GM21423 (cell line): ENCODE measurements around the gene BTBD1.
A peak's percentile ranks its signal among the peaks of the same experiment; 100 is the strongest.

Experiments used
- ATAC-seq: cut with Tn5 transposase; IDR thresholded peaks from one replicate; pipeline ENCODE4 v1.9.1; 2021; ENCODE audit warnings: mild to moderate bottlenecking, moderate library complexity; ENCODE audit not compliant: unreplicated experiment

BTBD1 gene

GRCh38 chr15:83066734-83067637 lies at the start of gene BTBD1:
BTBD1 (minus strand) TSS chr15:83067252; CDS start chr15:83067151, 101 bp downstream.
- ATAC-seq, result peak; percentile 86

DNA sequence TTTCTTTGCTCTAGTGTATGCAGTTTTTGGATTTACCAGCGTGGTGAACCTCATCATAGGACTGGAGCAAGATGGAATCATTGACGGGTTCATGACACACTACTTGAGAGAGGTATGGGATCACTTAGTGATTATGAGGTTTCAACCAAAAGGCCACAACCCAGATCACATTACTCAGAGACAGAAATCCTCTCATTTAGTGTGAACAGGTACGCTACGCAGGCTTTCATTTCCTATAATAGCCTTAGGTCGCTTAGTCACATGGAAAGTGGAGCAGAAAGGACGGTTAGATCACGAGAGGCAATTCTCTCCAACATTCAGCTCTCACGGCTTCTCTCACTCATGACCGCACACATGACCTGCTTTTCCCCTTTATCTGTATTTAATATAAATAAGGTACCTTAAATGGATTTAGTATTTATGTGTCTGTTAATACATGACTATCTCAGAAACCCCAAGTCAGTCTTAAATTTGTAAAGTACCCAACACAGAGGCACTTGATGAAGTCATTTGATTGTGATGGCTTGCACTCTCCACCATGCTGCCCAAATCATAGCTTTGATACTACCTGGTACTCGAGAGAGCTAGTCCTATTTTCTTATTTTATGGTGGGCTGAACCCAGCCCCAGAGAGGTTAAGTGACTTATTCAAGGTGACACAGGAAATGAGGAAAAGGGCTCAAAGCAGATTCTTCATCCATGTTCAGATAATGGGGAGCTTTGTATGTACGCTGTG lies 48.9 kb upstream of the BTBD1 start:
- peak; percentile 51 for ATAC-seq

GRCh38 chr15:83115410-83115809 lies 48.4 kb upstream of the BTBD1 start:
- no peak for ATAC-seq

GRCh38 chr15:83114856-83115255 lies 47.8 kb upstream of the BTBD1 start:
- ATAC-seq, result no peak

DNA sequence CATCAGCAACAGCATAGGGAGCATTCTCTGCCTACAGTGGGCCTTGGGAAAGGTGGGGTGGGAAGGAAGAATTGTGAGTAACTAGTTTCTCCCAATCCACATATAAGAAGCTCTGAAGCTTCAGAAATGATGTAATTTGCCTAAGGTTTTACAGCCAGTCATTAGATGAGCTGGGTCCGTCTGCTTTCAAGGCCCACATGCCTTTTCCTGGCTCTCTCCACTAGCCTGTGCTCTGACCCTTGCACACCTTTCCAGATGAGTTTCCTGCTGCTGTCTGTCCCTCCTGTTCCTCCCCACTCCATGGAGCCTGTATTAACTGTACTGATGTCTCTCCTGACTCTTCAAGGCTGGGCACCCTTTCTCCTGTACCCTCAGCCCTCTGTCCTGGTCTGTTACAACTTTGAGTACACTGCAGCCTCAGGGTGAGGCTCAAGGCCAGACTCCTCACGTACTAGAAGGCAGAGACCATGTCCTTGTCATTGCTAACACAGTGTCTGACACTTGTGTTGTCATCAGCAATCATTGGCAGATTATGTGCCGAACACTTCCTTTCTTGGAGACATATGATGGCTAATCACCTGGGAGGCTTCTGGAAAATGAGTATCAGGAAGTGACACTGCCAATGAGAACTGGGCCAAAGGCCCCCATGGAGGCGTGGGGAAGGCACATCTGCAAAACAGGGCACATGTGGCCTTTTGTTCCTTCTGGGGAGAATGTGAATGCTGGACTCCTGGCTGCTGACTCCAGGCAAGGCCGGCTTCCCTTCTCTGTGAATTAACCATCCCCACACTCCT lies 47.0 kb upstream of the BTBD1 start:
- no peak for ATAC-seq

DNA sequence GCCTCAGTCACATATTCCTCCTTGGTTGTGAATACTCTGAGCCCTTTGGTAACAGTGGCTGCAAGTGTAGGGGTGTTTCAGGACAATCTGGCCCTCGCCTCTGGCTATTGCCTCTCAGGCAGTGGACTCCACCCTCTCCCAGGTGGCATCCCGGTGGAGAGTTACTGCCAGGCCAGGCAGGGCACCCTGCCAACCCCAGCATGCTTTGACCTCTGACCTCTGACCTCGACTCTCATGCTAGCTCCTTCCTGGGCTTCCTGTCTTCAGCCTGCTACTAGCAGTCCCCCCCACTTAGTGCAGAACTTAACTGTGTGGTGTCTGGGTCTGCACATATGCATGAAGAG lies 45.9 kb upstream of the BTBD1 start:
- no peak for ATAC-seq

- ATAC-seq, result no peak
Observed at GRCh38 chr15:83112233-83112955, 45.3 kb upstream of the BTBD1 start.

DNA sequence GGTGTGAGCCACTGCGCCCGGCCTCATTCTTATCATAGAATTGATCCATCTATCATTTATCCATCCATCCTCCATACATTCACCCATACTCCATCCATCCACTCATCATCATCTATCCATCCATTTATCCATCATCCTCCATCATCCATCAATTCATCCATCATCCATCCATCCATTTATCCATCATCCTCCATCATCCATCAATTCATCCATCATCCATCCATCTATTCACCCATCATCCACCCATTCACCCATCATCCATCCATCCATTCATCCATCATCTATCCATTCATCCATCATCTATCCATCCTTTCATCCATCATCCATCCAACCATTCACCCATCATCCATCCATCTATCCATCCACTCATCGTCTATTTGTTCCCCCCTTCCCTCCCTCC lies 44.1 kb upstream of the BTBD1 start:
- ATAC-seq, result no peak

DNA sequence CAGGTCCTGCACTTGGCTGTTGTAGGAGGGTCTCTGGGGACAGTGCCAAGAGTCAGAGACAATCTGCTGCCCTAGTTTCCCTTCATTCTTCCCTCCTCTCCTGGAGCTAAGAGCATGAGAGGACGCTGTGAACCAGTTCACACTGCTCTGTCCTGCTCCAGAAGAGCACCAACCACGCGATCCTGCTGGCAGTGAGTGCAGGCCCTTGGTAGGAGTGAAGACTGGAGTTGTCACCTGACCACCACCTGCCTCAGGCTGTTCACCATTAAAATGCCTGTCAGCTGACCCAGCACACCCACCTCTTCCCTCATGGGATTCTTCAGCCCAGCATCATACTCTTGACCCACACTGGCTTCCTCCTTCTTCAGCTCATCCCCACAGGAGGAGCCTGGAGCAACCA lies 43.3 kb upstream of the BTBD1 start:
- no peak for ATAC-seq

- no peak for ATAC-seq
Observed at GRCh38 chr15:83109532-83109931, 42.5 kb upstream of the BTBD1 start.

GRCh38 chr15:83108266-83109219 lies 41.5 kb upstream of the BTBD1 start:
- ATAC-seq, result peak; percentile 74

- ATAC-seq, result no peak
Observed at GRCh38 chr15:83107841-83108181, 40.8 kb upstream of the BTBD1 start.

DNA sequence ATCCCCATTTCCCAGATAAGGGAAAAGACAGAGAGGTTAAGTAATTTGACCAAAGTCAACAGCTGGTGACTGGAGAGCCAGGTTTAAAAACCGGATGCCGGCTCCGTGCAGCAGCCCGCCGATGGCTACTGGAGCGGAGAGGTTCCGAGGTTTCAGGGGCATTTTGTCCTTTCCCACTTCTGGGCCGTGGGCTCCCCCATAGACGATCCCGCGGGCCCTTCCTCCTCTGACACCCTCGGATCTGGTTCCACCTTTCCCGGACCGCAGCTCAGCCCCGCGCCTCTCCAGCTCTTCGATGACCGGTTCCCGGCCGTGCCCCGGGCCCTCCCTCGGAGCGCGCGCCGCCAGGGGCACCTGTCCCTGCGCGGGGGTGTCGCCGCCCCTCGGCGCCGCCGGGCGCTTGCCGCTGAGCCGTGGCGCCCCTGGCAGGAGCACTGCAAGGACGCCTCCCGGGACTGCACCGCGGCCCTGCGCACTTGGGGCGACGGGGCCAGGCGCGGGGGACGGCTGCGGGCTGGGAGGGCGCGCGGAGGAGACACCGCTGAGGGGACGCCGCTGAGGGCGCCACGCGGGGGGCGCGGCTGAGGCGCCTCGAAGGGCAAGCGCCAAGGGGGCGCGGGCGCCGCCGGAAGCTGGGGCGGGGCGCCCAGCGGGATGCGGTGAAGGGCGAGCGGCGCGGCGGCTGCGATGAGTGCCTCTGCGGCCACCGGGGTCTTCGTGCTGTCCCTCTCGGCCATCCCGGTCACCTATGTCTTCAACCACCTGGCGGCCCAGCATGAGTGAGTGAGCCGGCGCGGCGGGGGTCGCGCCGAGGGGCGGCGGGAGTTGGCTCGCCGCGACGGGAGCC lies 40.2 kb upstream of the BTBD1 start, which contains the start of gene TM6SF1:
TM6SF1 (plus strand) TSS at position 652 of the 847 bp plus-strand sequence; CDS start at position 688, 36 bp downstream.
- ATAC-seq, result no peak

DNA sequence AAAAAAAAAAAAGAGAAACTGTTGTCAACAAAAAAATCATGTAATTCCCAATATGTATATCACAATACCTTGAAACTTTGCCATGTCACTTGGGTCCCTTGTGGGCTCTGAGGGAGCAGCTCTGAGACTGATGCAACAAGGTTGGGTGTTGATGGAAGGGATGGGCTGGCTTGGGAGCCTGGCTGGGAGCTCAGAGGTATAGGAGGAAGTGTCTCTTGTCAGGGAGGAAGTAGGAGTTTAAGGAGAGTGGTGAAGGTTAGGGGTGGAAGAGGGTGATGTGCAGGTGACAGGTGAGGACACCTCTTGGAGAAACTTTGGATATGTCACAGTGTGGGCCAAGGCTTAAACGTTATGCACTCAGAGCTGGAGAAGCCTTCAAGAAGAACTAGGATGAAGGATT lies 38.4 kb upstream of the BTBD1 start:
- ATAC-seq, result no peak

- no peak for ATAC-seq
Observed at GRCh38 chr15:83104141-83104540, 37.1 kb upstream of the BTBD1 start.

GRCh38 chr15:83102346-83102745 lies 35.3 kb upstream of the BTBD1 start:
- ATAC-seq, result no peak

DNA sequence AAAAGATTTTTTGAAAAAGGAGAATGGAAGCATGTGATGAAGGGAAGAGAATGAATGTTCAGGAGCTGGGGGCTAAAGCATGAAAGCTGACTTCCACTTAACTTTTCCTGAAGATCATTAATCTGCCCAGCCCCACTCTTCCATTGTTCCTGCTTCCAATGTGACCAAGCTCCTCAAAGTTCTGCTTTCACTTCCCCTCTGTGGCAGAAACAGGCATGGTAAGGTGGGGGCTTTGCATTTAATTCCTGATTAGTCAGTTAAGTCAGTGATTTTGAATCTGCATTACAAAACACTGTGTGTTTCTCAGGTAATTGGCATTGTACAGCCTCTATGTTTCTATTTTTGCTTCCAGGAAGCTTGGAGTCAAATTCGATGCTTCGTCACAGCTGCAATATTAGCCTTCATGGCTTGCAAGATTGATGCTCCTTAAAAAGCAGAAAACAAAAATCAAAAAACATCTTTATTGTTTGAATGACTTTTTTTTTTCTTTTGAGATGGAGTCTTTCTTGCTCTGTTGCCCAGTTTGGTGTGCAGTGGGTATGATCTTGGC lies 33.1 kb upstream of the BTBD1 start:
- no peak for ATAC-seq

DNA sequence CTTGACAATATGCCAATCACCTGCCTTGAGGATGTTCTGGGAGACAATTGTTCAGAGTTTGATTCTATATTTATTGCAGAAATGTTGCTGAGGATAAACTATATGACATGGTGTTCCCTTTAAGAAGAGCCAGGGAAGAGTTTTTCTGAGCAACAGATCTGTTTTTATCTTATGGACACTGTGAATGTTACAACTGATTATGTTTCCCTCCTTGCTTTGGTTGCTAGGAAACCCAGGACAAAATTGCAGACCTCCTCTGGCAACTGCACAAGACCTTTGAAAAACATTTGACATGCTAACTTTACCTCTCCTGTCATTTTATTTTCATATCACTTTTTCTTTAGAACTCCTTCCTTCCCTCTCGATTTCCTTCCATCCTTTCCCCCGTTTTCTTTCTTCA lies 32.2 kb upstream of the BTBD1 start:
- no peak for ATAC-seq
